Activated CD4-positive, alpha-beta T cell treated with anti-CD3 and anti-CD28 coated beads, Interleukin-2, amount 50 U/mL, for 24 hours (primary cell): ENCODE results near the gene ARFGAP2.

Experiments
- DNase-seq, 2 donors: peaks; one replicate each; pipeline ENCODE4 v3.0.0-alpha.2; 2020; ENCODE audit warnings: low read depth in 1 of 2, low spot score in 1 of 2

Gene ARFGAP2

DNA sequence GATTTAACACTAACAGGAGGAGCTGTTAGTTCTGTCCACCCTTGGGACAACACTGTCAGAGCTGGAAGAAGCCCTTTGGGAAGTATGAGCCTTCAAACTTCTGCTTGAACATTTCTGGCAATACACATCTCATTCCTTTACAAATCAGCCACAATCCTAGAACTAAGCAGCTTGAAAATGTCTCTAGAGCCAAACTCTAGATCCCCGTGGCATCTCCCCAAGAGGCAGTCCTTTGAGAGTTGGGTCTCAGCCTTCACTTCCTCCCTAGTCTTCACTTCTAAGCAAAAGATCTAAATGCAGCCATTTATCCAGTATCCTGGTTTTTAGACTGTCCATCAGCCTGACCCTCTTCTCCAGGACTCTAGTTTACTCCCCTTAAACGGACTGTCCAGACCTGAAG is 26.9 kb downstream of the ARFGAP2 start:
- no peak for DNase-seq

DNA sequence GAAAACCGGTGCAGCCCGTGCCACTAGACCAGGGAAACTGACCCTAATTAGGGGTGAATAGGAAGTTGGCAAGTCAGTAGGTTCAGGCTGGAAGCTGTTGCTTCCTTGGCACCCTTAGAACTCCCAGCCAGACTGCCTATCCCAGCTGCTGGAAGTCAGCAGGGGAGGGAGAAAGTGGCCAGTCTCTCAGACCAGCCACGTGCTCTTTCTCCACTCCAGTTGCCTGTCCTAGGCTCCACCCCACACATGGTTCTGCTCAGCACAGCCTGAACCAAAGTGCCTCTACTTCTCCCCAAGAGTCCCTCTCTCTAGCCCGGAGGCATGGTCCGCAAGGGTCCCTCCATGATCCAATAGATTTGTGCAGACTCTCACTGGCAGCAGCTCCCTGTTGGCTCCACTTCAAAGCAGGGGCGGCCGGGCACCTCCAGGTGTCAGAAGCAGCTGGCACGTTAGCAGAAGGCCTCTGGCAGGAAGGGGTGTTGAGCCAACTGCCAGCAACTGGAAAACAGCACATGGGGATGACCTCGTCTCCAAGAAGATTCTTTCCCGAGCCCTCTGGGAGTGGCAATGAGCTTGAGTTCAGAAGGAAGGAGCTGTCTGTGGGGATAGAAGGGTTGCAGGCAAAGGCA is 27.7 kb downstream of the ARFGAP2 start:
- DNase-seq: no peak

DNA sequence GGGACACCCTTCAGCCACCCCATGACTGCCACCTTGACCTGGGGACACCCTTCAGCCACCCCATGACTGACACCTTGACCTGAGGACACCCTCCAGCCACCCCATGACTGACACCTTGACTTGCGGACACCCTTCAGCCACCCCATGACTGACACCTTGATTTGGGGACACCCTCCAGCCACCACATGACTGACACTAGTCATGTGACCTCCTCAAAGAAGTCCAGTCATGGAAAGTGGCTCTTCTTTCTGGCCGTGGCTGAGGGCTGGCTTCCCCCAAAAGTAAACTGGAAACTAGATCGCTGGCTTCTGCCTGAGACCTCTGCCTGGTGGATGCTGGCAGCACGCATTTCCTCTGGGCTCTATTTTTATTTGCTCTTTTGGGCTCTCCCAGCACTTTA is 28.4 kb downstream of the ARFGAP2 start:
- DNase-seq: no peak

DNA sequence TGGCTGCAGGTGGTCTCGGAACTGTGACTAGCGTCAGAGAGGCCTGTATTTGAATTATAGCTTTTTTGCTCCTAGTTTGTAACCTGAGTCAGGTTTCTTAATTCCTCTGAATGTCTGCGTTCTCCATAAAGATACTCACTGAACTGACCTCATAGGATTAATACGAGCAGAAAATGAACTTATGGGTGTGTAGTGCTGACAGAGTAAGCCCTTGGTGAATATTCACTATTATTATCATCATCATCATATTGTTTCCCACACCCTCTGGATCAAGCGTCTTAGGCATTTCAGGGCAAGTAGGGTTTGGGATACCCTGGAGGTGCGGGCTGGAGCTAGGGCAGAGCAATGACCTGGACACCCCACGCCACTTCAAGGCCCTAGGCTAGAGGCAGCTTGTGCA is 29.0 kb downstream of the ARFGAP2 start:
- DNase-seq: no peak

DNA sequence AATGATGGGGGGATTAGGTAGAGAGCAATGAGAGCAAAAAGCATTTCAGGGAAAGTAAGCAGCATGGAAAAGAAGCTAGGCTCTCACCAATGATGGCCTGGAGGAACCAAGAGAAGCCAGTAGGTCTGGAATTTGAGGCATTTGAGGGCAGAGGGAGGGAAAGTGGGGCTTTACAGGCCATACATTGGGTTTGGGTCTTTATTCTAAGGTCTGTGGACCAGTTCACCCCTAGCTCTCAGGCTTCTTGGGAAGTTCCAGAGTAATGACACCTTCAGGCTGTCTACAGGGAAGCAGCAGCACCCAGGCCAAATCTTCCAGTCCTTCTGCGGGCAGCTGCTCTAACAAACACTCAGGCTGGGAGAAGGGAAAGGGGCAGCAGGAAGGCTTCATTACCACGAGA is 29.4 kb downstream of the ARFGAP2 start:
- DNase-seq: no peak

DNA sequence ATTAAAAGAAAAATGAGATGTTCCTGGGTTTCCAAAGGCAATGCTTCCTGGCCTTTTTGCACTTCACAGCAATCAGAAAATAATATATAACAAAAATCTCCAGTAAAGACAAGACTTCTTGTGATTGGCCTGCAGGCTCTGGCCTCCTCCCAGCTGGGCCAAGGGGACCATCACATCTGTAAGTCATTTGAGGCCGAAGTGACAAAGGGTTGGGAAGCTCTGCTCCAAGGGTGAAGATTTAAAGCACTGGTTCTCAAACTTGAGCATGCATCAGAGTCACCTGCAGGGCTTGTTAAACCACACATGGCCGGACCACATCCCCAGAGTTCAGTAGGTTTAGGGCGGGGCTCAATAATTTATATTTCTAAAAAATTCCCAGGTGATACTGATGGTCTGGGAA is 32.1 kb downstream of the ARFGAP2 start:
- no peak for DNase-seq

DNA sequence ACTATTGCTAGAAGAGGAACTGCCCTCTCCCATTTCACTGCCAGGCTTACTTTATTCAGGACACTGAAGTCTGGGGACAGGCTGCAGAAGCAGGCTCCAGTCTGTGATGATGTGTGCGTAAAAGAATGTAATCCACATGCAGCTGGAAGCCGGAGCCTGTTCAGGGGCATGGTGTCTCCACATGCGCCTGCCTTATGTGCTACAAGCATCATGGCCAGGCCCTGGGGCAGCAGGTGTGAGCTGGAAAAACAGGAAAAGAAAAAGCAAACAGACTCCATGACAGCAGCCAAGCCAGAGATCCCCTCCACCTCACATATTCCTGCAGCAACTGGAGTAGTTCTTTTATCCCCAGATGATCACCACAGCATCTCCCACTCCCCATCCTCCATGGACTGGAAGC is 33.4 kb downstream of the ARFGAP2 start:
- no peak for DNase-seq

DNA sequence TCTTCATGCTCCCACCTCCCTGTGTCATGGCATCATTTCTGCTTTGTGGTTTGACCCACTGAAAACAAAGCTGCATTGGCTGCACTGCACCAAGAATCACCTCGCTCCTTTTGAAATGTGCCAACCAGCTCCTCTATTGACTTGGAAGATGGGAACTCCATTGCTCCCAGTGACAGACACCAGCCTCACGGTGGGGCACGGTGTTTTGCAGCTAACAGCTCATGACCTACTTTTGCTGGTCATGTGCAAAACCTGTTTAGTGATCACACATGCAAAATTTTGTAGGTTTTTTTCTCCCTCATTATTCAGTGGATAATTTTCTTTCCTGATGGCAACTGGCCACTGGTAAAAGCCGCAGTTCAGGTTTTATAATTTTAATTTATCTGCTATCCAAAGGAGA is 36.8 kb downstream of the ARFGAP2 start:
- DNase-seq: no peak

DNA sequence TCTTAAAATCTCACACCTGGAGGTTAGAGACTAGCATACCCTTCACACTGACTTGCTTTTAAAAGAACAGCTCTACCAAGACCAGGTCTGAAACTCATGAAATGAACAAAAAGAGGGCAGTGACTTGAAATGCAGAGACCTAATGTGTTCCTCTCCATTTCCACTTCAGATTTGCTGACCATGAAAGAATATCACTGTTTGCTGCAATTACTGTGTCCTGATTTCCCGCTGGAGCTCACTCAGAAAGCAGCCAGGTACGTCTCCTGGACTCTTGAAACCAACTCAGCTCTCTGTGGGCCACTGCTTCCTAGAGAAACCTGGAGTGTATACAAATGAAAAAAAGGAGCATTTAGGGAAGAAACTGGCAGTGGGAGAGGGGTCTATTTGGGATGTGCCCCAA is 39.2 kb downstream of the ARFGAP2 start:
- no peak for DNase-seq

DNA sequence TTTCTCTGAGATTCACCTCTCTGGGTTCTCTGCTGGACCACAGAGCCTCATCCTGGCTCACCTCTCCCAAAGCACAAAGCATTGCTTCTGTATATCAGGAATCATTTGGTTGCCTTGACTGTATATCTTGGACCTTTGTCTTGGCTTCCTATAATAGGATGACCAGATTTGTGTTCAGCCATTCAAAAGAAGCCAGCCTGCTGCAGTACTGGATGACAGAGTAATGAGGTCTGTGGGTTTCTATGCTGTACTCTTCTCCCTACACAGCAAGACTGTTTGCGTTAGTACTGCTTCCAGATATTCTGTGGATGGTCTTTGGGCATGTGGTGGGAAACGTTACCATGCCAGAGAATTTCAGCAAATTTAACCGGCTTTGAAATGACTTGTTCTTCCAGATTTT is 39.8 kb downstream of the ARFGAP2 start:
- no peak for DNase-seq

DNA sequence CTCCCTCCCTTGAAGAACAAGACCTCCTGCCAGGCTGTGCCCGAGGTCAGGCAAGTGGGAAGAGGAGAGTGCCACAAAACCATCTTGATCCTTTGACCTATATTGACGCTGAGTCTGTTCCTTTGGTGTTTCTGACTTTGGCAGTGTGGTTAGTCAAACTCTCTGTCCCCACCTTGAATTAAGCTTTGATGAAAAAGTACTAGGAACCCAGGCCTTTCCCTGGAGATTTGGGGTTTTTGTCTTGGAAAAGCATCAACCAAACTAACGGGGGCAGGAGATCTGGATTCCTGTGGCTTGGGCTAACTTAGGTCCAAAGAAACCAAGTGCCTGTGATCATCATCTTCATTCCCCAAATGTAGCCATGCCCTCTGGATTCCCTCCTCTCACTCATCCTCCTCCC is 40.4 kb downstream of the ARFGAP2 start:
- DNase-seq: no peak

DNA sequence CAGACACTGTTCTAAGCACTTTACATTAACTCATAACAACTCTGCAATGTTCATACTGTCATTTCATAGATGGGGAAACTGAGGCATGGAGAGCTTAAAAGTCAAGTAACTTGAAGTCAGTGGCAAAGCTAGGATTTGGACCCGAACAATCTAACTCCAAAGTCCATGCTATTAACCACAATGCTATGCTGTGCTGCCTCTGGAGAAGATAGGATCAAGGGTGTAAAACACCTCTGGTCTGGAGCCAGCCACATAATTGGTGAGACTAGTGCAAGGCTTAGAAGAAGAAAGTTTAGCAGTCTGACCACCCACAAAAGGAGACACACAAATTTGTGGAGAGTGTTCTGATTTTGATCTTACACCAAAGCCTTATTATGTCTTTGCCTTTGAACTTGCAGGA is 43.7 kb downstream of the ARFGAP2 start:
- no peak for DNase-seq

DNA sequence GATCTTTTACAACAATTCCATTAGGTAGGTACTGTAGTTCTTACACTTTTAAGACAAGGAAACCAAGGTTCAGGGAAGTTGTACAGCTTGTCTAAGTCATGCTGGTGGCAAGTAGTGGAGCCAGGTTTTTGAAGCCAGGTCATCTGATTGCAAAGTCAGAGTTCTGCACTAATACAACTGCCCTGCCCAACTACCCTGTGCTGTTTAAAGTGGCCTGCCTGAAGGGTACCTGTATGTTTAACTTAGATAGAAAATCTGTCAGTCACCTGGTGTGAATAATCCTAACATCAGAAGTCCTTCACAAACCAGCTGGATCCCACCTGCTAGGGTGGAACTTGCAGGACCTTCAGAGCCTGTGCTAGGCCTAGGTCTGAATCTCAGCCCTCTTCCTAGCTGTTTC is 44.2 kb downstream of the ARFGAP2 start:
- DNase-seq: no peak

DNA sequence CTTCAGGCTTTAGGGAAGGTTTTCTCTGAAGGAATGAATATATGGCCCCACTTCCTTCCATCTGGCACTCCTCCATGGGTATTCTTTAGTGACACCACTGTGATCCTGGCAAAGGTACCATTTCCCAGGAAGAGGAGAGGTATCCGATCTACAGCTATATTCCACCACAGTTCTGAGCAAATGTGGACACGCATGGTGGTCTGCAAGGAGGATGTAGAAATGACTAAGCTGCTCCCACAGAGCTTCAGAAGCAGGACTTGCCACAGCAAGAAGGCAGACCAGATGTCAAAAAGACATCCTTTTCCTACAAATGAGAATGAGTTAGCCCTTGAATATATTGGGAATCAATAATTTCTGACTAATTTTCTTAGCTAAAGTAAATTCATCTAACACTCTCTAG is 45.5 kb downstream of the ARFGAP2 start:
- DNase-seq: no peak

DNA sequence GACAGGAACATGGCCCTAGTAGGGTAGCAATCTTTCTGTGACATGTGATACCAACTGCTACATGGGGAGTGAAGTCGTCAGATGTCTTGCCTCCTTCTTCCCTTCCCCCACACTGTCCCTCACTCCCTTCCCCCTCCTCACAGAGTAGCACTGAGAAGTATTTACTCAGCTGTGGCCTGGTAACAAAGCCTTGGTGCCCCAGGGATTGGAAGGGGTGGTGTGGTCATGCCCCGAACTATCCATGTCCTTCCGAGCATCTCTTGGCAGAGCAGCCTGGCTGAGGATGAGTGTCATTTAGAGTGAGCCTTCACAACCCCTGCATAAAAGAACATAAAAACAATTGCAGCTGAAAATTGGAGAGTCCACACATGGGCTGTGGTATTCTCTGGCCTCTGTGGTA is 46.1 kb downstream of the ARFGAP2 start:
- no peak for DNase-seq

DNA sequence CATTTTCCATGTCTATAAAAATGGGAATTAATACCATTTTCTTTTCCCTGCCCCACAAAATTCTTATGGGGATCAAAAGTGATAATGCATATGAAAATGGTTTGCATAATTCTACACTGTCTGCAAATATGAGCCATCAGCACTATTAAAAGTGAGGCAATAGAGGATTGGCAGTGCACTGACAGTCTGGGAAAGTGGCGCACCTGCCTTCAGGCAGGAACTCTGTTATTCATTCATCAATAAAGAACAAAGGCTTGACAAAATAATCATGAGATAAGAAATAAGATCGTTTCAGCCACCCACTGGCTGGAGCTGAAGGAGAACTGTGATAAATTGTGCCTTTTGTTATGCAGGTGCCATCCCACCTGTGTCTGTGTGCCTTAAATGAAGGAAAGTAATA is 49.5 kb downstream of the ARFGAP2 start:
- no peak for DNase-seq

DNA sequence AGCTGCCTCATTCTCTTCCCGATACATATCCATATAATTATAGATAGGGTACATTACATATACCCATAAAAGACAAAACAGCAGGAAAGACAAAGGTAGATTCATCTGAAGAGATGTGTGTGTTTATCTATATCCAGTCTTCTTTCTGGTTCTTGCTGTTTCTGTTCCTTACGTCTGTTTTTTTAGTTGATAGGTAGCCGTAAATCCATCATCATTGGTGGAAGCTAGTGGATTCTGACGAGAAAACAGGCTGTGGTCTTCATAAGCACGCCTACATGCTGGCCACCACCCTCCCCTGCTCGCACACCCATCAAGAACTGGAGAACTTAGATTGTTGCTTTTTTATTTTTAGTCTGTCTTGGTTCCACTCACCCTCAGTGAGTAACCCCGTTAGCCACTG is 51.6 kb downstream of the ARFGAP2 start:
- DNase-seq: no peak

DNA sequence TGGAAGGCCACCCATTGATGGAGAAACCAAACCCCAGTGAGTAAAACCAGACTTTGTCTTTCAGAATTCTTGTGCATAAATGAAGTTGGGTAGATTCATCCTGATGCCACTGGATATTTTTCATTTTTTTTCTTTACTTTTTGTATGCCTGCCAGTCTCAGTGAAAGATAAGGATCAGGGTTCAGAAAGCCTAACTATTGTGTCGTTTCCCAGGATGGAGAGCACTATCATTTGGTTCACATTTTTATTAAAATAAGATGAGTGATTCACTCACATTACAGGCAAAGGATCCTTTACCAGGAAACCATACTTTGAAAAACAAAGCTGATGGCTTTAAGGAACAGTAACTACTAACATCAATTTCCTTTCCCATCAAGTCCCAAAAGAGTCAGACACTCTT is 52.0 kb downstream of the ARFGAP2 start:
- DNase-seq: no peak

DNA sequence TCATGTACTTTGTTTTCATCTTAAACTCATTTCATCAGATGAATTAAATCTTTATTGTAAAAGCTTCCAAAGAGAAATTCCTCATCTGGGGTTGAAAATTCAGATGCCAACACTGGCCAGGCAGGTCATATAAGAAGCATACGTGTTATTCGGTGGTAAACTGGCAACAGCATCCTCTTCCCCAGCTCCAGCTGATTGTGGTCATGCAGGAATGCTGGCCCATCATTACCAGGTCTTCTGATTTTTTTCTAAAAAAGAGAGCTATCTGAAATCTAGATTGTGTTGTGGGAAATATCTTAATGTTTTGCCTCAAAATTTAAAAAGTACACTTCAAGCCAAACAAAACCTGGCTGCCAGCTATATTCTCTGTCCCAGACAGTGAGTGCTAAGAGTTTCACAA is 53.6 kb downstream of the ARFGAP2 start:
- no peak for DNase-seq

DNA sequence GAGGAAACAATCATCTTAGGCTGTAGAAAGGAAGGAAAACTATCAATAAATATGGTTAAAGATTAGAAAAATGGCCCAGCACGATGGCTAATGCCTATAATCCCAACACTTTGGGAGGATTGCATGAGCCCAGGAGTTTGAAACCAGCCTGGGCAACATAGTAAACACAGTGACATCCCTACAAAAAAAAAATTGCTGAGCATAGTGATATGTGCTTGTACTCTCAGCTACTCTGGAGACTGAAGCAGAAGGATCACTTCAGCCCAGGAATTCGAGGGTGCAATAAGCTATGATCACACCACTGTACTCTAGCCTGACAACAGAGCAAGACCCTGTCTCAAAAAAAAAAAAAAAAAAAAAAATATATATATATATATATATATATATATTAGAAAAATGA is 54.9 kb downstream of the ARFGAP2 start:
- no peak for DNase-seq

DNA sequence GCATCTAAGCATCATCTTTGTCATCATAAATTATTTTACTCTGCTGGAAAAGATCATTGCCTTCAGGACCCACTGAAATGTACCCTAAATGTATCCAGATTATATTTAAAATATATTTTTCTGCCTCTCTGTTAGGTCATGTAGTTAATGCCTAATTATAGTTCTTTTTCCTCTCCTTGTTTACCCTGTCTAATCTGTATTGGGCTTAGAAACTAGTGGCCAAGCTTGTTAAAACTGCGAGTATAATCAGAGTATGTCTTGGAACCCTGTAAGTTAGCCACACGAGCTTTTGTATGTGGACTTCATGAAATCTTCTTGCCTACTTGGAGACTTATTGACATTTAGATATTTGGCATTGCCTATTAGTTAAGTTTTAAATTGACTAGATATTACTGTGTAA is 55.6 kb downstream of the ARFGAP2 start:
- no peak for DNase-seq

DNA sequence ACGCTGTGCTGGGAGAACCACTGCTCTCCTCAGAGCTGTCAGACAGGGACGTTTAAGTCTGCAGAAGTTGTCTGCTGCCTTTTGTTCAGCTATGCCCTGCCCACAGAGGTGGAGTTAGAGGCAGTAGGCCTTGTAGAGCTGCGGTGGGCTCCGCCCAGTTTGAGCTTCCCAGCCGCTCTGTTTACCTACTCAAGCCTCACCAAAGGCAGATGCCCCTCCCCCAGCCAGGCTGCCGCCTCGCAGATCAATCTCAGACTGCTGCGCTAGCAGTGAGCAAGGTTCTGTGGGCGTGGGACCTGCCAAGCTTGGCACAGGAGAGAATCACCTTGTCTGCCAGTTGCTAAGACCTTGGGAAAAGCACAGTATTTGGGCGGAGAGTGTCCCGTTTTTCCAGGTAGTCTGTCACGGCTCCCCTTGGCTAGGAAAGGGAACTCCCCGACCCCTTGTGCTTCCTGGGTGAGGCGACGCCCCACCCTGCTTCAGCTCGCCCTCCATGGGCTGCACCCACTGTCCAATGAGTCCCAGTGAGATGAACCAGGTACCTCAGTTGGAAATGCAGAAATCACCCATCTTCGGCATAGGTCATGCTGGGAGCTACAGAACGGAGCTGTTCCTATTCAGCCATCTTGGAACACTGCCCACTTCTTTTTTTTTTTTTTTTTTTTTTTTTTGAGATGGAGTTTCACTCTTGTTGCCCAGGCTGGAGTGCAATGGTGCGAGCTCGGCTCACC is 57.6 kb downstream of the ARFGAP2 start:
- peak in 1 of 2 donors; percentile 14 for DNase-seq
